Ascending aorta (tissue), 2 donors: ENCODE measurements around the gene TMEM138. TPM values are rescaled to one million over a fixed set of nuclear protein-coding genes. Genes with fewer than 3 reads are reported as not detected.

Source experiments
- DNase-seq, 2 donors: peaks; one replicate each; pipeline ENCODE4 v3.0.0-alpha.2; 2019; ENCODE audit warnings: low spot score in 2 of 2
- H3K27ac ChIP-seq, 2 donors: fragments of 200-600 bp; sonication (generic); one replicate each; pipeline ENCODE4 v1.5.1; 2016 to 2017; ENCODE audit warnings: mild to moderate bottlenecking in 1 of 2
- H3K27me3 ChIP-seq: fragments of 200-600 bp; sonication (generic); one replicate; pipeline ENCODE4 v1.5.1; 2017
- H3K36me3 ChIP-seq, 2 donors: fragments of 200-600 bp; sonication (generic); one replicate each; pipeline ENCODE4 v1.5.1; 2016
- H3K4me1 ChIP-seq, 2 donors: fragments of 200-600 bp; sonication (generic); one replicate each; pipeline ENCODE4 v1.5.1; 2016 to 2017; ENCODE audit warnings: mild to moderate bottlenecking in 1 of 2
- H3K4me3 ChIP-seq, 2 donors: fragments of 200-600 bp; sonication (generic); one replicate each; pipeline ENCODE4 v1.5.1; 2016 to 2017; ENCODE audit warnings: mild to moderate bottlenecking in 1 of 2
- H3K9me3 ChIP-seq, 2 donors: fragments of 200-600 bp; sonication (generic); one replicate each; pipeline ENCODE4 v1.5.1; 2016
- CTCF ChIP-seq, 3 experiments: fragments of 200-600 bp in 2 of 3; fragments of 450-650 bp in 1 of 3; sonication (generic) in 2 of 3; IDR thresholded peaks; one replicate each; pipeline ENCODE4 v1.5.1; 2016 to 2019; ENCODE audit warnings: antibody characterized with exemption in 3 of 3, mild to moderate bottlenecking in 1 of 3, moderate library complexity in 1 of 3
- intact Hi-C: fragments of 100-400 bp; cut with DNase I; formaldehyde crosslinking; loops from one replicate; pipeline ENCODE4 v1.15.1; 2023
- total RNA-seq: library from RNA; depleted of rRNA; stranded (reverse); fragments of >200 nt; gene quantifications from one replicate; pipeline ENCODE4 v1.1.0, GENCODE V29; 2016

Gene TMEM138
- total RNA-seq, 1 donor from 2014 or later = 44.9 TPM

GRCh38 chr11:61369372-61370348, 7.5 kb downstream of the TMEM138 start:
- intact Hi-C loops = no loop called here
- peak overlapping the region; percentile 20 to 50 for H3K27ac ChIP-seq
- no peak for DNase-seq
- H3K36me3 ChIP-seq = peaks cover 48 to 63% of the 10 kb centered on the region in 2 donors
- H3K9me3 ChIP-seq = no peaks in the 10 kb centered on the region
- H3K27me3 ChIP-seq = no peaks in the 10 kb centered on the region
- no peak for TF ChIP-seq CTCF (IDR thresholded peaks at IDR 0.05)
- H3K4me3 ChIP-seq = no peak overlapping the region
- no peaks in the 10 kb centered on the region for H3K4me1 ChIP-seq

- DNase-seq = no peak
- no peak overlapping the region for H3K4me3 ChIP-seq
- peaks cover 41 to 55% of the 10 kb centered on the region in 2 donors for H3K36me3 ChIP-seq
- no peaks in the 10 kb centered on the region for H3K9me3 ChIP-seq
- H3K4me1 ChIP-seq = no peaks in the 10 kb centered on the region
- H3K27me3 ChIP-seq = no peaks in the 10 kb centered on the region
- intact Hi-C loops = no loop called here
- H3K27ac ChIP-seq = peak overlapping the region; percentile 20 to 50
- no peak for TF ChIP-seq CTCF (IDR thresholded peaks at IDR 0.05)
Observed at GRCh38 chr11:61370349-61371005, 8.3 kb downstream of the TMEM138 start.

GRCh38 chr11:61372659-61373420, 10.7 kb downstream of the TMEM138 start:
- no peak for DNase-seq
- peaks cover 0 to 1% of the 10 kb centered on the region in 2 donors for H3K4me1 ChIP-seq
- H3K9me3 ChIP-seq = no peaks in the 10 kb centered on the region
- intact Hi-C loops = no loop called here
- peaks cover 18 to 31% of the 10 kb centered on the region in 2 donors for H3K36me3 ChIP-seq
- no peak overlapping the region for H3K4me3 ChIP-seq
- TF ChIP-seq CTCF (IDR thresholded peaks at IDR 0.05) = no peak
- no peak overlapping the region for H3K27ac ChIP-seq
- H3K27me3 ChIP-seq = no peaks in the 10 kb centered on the region

- no peaks in the 10 kb centered on the region for H3K9me3 ChIP-seq
- no peak for DNase-seq
- no peaks in the 10 kb centered on the region for H3K27me3 ChIP-seq
- peaks cover 0 to 15% of the 10 kb centered on the region in 2 donors for H3K4me1 ChIP-seq
- no peak overlapping the region for H3K4me3 ChIP-seq
- TF ChIP-seq CTCF (IDR thresholded peaks at IDR 0.05) = no peak
- peaks cover 0 to 3% of the 10 kb centered on the region in 2 donors for H3K36me3 ChIP-seq
- intact Hi-C loops = no loop called here
- peak overlapping the region in 1 of 2 donors; percentile 19 for H3K27ac ChIP-seq
Observed at GRCh38 chr11:61375761-61376108, 13.6 kb downstream of the TMEM138 start.

- intact Hi-C loops = loop anchor here (1.0 kb wide), 1 partner anchor 15 kb away; the partner anchor contains the start of gene TMEM138
- Histone ChIP-seq H3K4me1 (peaks cover 0 to 15% of the 10 kb centered on the region in 2 donors), H3K36me3 (no peaks in the 10 kb centered on the region), H3K4me3 (no peak overlapping the region), H3K27ac (peak overlapping the region; percentile 44 to 88), H3K27me3 (no peaks in the 10 kb centered on the region), H3K9me3 (no peaks in the 10 kb centered on the region)
- TF ChIP-seq CTCF (IDR thresholded peaks at IDR 0.05) = no peak
- DNase-seq = no peak
Observed at GRCh38 chr11:61377461-61378160, 15.4 kb downstream of the TMEM138 start.
